ENCODE results near the gene C12orf75. TPM values are rescaled to one million over a fixed set of nuclear protein-coding genes. Genes with fewer than 3 reads are reported as not detected.

Gene C12orf75
- total and polyA plus RNA-seq, 2 donors (not counting 3 experiments of a cell fraction or from before 2014, with no cell fraction given): 23.6 to 60.7 TPM

DNA sequence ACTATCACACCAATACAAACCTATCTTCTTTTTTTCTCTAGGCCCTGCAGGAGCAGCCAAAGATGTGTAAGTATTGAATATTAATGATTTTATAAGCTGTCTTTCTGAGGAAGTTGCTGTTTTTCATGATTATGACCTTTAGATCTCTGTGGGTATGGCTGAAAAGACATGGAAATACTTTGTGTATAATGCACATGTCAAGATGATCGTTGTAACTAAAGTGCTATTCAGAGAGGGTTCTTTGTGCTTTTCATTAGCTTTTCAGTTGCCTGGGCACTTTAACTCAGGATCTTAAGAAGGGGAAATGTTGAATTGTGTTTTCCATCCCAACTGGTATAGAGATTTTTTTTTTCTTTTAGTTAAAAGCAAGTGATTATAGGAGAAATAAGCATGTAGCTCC is 18.1 kb downstream of the C12orf75 start:
- H3K27me3 ChIP-seq (ENCODE audit: control insufficient read depth in 2 of 2, insufficient read depth in 2 of 2, low read length in 2 of 2): no peaks in the 10 kb centered on the region
- no peak for FAIRE-seq
- ChIA-PET POLR2A (no interaction called here), CTCF (interaction anchor here (0.9 to 1.1 kb wide), 2 partner anchors 13 to 17 kb away, joined by 3 to 4 read pairs; no protein-coding TSS in a partner anchor)
- dilution Hi-C loops (cut with MboI; ENCODE audit: extremely low pct_ligation_motif_present, low sequenced_read_pairs) (no loop called here), intact Hi-C loops (cut with micrococcal nuclease) (no loop called here)
- BruUV-seq (replicated peaks): no TSS peak
- H3K9me3 ChIP-seq (replicated peaks; ENCODE audit: control insufficient read depth, insufficient read depth, low read length): no peaks in the 10 kb centered on the region
- H3K79me2 ChIP-seq (ENCODE audit: control insufficient read depth, insufficient read depth, low read length): peaks cover 15% of the 10 kb centered on the region
- H4K20me1 ChIP-seq (replicated peaks; ENCODE audit: control insufficient read depth, extremely low read depth, insufficient read depth, low read length): no peaks in the 10 kb centered on the region
- H3K27ac ChIP-seq (ENCODE audit: insufficient read depth, low read depth, low read length): no peak overlapping the region
- H3K36me3 ChIP-seq (ENCODE audit: control insufficient read depth in 2 of 2, extremely low read depth in 1 of 2, insufficient read depth in 2 of 2, low read length in 2 of 2): peaks cover 0 to 3% of the 10 kb centered on the region in 2 experiments
- H3K9ac ChIP-seq (replicated peaks; ENCODE audit: extremely low read depth, insufficient read depth, low read length): no peak overlapping the region
- no peak for TF ChIP-seq POLR2A (IDR thresholded peaks at IDR 0.05; ENCODE audit: low read depth, low read length)
- no peak for TF ChIP-seq EZH2 (IDR thresholded peaks at IDR 0.05; ENCODE audit: borderline replicate concordance, low read depth, low read length, severe bottlenecking)
- TF ChIP-seq, protein P1, sequence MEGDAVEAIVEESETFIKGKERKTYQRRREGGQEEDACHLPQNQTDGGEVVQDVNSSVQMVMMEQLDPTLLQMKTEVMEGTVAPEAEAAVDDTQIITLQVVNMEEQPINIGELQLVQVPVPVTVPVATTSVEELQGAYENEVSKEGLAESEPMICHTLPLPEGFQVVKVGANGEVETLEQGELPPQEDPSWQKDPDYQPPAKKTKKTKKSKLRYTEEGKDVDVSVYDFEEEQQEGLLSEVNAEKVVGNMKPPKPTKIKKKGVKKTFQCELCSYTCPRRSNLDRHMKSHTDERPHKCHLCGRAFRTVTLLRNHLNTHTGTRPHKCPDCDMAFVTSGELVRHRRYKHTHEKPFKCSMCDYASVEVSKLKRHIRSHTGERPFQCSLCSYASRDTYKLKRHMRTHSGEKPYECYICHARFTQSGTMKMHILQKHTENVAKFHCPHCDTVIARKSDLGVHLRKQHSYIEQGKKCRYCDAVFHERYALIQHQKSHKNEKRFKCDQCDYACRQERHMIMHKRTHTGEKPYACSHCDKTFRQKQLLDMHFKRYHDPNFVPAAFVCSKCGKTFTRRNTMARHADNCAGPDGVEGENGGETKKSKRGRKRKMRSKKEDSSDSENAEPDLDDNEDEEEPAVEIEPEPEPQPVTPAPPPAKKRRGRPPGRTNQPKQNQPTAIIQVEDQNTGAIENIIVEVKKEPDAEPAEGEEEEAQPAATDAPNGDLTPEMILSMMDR (IDR thresholded peaks at IDR 0.05; ENCODE audit: extremely low read depth in 1 of 2, insufficient read depth in 1 of 2, low read depth in 1 of 2, low read length in 2 of 2): no peak
- TF ChIP-seq MYC (IDR thresholded peaks at IDR 0.05; ENCODE audit: low read depth, low read length): no peak
- no peak for TF ChIP-seq GATA2 (IDR thresholded peaks at IDR 0.05; ENCODE audit: insufficient read depth, insufficient read length, low read depth, low read length)
- TF ChIP-seq FOS (IDR thresholded peaks at IDR 0.05; ENCODE audit: borderline replicate concordance, insufficient read depth, low read length): no peak
- TF ChIP-seq JUN (IDR thresholded peaks at IDR 0.05; ENCODE audit: borderline replicate concordance, insufficient read depth, insufficient read length, low read depth): no peak
- no peak for TF ChIP-seq POLR2AphosphoS5 (IDR thresholded peaks at IDR 0.05; ENCODE audit: insufficient read depth, low read depth, low read length)
- TF ChIP-seq, protein P2, sequence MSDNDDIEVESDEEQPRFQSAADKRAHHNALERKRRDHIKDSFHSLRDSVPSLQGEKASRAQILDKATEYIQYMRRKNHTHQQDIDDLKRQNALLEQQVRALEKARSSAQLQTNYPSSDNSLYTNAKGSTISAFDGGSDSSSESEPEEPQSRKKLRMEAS (IDR thresholded peaks at IDR 0.05; ENCODE audit: insufficient read depth, insufficient read length): no peak
- H3K4me1 ChIP-seq (ENCODE audit: control insufficient read depth, extremely low read depth, insufficient read depth, low read length): peaks cover 7% of the 10 kb centered on the region
- H3K4me2 ChIP-seq (ENCODE audit: insufficient read depth, low read length): no peak overlapping the region
- DNase-seq (ENCODE audit: low read depth, low spot score): no peak
- no peaks in the 10 kb centered on the region for H3K9me1 ChIP-seq (replicated peaks; ENCODE audit: control insufficient read depth, extremely low read depth, insufficient read depth, low read length)
- no peak overlapping the region for H2AFZ ChIP-seq (ENCODE audit: low read depth, low read length)
- H3K4me3 ChIP-seq (replicated peaks in 1 of 3; ENCODE audit: insufficient read depth in 1 of 3, low read depth in 1 of 3, low read length in 3 of 3): no peak overlapping the region
